ENCODE results near the gene GABRB3.

Gene GABRB3

GRCh38 chr15:26790118-26790517 lies 17.3 kb upstream of the GABRB3 start:
- DNase-seq (ENCODE audit: low read depth): no peak
- H3K4me3 ChIP-seq (replicated peaks; ENCODE audit: low read depth, low read length): no peak overlapping the region
- no peak for TF ChIP-seq CTCF (IDR thresholded peaks at IDR 0.05; ENCODE audit: low read length, missing control alignments)

- H3K4me3 ChIP-seq (replicated peaks; ENCODE audit: low read depth, low read length): no peak overlapping the region
- TF ChIP-seq CTCF (IDR thresholded peaks at IDR 0.05; ENCODE audit: low read length, missing control alignments): no peak
- DNase-seq (ENCODE audit: low read depth): no peak
Measured at GRCh38 chr15:26781816-26782215, 8.9 kb upstream of the GABRB3 start.

- no peak for DNase-seq (ENCODE audit: low read depth)
- no peak overlapping the region for H3K4me3 ChIP-seq (replicated peaks; ENCODE audit: low read depth, low read length)
- no peak for TF ChIP-seq CTCF (IDR thresholded peaks at IDR 0.05; ENCODE audit: low read length, missing control alignments)
Measured at GRCh38 chr15:26773917-26774316, 1.1 kb upstream of the GABRB3 start.

GRCh38 chr15:26773067-26773877 lies 406 bp upstream of the GABRB3 start:
- TF ChIP-seq CTCF (IDR thresholded peaks at IDR 0.05; ENCODE audit: low read length, missing control alignments): no peak
- DNase-seq (ENCODE audit: low read depth): peak; percentile 10
- H3K4me3 ChIP-seq (replicated peaks; ENCODE audit: low read depth, low read length): no peak overlapping the region

- TF ChIP-seq CTCF (IDR thresholded peaks at IDR 0.05; ENCODE audit: low read length, missing control alignments): no peak
- no peak overlapping the region for H3K4me3 ChIP-seq (replicated peaks; ENCODE audit: low read depth, low read length)
- peak; percentile 3 for DNase-seq (ENCODE audit: low read depth)
Measured at GRCh38 chr15:26771578-26772153, 1.2 kb downstream of the GABRB3 start.

GRCh38 chr15:26771168-26771567 lies 1.7 kb downstream of the GABRB3 start:
- H3K4me3 ChIP-seq (replicated peaks; ENCODE audit: low read depth, low read length): no peak overlapping the region
- TF ChIP-seq CTCF (IDR thresholded peaks at IDR 0.05; ENCODE audit: low read length, missing control alignments): no peak
- DNase-seq (ENCODE audit: low read depth): no peak
